HG03097 (cell line): ENCODE data around the gene MAPT.
"Not testable (repeated sequence)": the region's sequence is repeated elsewhere in the genome, so short reads cannot be mapped to it uniquely, and the experiment has no call there.

Source experiments
- ATAC-seq: cut with Tn5 transposase; IDR thresholded peaks from one replicate; pipeline ENCODE4 v1.9.1; 2021; ENCODE audit not compliant: unreplicated experiment, low FRiP score

Gene MAPT

DNA sequence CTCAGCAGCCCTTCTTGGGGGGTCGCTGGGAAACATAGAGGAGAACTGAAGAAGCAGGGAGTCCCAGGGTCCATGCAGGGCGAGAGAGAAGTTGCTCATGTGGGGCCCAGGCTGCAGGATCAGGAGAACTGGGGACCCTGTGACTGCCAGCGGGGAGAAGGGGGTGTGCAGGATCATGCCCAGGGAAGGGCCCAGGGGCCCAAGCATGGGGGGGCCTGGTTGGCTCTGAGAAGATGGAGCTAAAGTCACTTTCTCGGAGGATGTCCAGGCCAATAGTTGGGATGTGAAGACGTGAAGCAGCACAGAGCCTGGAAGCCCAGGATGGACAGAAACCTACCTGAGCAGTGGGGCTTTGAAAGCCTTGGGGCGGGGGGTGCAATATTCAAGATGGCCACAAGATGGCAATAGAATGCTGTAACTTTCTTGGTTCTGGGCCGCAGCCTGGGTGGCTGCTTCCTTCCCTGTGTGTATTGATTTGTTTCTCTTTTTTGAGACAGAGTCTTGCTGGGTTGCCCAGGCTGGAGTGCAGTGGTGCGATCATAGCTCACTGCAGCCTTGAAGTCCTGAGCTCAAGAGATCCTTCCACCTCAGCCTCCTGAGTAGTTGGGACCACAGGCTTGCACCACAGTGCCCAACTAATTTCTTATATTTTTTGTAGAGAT is 108.1 kb downstream of the MAPT start:
- ATAC-seq: no peak

DNA sequence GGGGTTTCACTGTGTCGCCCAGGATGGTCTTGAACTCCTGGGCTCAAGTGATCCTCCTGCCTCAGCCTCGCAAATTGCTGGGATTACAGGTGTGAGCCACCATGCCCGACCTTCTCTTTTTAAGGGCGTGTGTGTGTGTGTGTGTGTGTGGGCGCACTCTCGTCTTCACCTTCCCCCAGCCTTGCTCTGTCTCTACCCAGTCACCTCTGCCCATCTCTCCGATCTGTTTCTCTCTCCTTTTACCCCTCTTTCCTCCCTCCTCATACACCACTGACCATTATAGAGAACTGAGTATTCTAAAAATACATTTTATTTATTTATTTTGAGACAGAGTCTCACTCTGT is 108.6 kb downstream of the MAPT start:
- ATAC-seq: no peak

DNA sequence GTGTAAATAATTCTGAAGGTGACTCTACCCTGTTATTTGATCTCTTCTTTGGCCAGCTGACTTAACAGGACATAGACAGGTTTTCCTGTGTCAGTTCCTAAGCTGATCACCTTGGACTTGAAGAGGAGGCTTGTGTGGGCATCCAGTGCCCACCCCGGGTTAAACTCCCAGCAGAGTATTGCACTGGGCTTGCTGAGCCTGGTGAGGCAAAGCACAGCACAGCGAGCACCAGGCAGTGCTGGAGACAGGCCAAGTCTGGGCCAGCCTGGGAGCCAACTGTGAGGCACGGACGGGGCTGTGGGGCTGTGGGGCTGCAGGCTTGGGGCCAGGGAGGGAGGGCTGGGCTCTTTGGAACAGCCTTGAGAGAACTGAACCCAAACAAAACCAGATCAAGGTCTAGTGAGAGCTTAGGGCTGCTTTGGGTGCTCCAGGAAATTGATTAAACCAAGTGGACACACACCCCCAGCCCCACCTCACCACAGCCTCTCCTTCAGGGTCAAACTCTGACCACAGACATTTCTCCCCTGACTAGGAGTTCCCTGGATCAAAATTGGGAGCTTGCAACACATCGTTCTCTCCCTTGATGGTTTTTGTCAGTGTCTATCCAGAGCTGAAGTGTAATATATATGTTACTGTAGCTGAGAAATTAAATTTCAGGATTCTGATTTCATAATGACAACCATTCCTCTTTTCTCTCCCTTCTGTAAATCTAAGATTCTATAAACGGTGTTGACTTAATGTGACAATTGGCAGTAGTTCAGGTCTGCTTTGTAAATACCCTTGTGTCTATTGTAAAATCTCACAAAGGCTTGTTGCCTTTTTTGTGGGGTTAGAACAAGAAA is 109.8 kb downstream of the MAPT start:
- ATAC-seq: no peak

- not testable (repeated sequence) for ATAC-seq
Observed at GRCh38 chr17:46006082-46006481, 111.7 kb downstream of the MAPT start.

GRCh38 chr17:46007461-46007965 is 113.2 kb downstream of the MAPT start:
- no peak for ATAC-seq

DNA sequence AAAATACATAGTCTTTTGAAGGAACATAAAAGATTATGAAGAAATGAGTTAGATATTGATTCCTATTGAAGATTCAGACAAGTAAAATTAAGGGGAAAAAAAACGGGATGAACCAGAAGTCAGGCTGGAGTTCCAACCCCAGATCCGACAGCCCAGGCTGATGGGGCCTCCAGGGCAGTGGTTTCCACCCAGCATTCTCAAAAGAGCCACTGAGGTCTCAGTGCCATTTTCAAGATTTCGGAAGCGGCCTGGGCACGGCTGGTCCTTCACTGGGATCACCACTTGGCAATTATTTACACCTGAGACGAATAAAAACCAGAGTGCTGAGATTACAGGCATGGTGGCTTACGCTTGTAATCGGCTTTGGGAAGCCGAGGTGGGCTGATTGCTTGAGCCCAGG is 114.2 kb downstream of the MAPT start:
- no peak for ATAC-seq

DNA sequence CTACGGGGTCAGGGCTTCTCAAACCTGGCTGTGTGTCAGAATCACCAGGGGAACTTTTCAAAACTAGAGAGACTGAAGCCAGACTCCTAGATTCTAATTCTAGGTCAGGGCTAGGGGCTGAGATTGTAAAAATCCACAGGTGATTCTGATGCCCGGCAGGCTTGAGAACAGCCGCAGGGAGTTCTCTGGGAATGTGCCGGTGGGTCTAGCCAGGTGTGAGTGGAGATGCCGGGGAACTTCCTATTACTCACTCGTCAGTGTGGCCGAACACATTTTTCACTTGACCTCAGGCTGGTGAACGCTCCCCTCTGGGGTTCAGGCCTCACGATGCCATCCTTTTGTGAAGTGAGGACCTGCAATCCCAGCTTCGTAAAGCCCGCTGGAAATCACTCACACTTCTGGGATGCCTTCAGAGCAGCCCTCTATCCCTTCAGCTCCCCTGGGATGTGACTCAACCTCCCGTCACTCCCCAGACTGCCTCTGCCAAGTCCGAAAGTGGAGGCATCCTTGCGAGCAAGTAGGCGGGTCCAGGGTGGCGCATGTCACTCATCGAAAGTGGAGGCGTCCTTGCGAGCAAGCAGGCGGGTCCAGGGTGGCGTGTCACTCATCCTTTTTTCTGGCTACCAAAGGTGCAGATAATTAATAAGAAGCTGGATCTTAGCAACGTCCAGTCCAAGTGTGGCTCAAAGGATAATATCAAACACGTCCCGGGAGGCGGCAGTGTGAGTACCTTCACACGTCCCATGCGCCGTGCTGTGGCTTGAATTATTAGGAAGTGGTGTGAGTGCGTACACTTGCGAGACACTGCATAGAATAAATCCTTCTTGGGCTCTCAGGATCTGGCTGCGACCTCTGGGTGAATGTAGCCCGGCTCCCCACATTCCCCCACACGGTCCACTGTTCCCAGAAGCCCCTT is 115.6 kb downstream of the MAPT start:
- ATAC-seq: no peak

DNA sequence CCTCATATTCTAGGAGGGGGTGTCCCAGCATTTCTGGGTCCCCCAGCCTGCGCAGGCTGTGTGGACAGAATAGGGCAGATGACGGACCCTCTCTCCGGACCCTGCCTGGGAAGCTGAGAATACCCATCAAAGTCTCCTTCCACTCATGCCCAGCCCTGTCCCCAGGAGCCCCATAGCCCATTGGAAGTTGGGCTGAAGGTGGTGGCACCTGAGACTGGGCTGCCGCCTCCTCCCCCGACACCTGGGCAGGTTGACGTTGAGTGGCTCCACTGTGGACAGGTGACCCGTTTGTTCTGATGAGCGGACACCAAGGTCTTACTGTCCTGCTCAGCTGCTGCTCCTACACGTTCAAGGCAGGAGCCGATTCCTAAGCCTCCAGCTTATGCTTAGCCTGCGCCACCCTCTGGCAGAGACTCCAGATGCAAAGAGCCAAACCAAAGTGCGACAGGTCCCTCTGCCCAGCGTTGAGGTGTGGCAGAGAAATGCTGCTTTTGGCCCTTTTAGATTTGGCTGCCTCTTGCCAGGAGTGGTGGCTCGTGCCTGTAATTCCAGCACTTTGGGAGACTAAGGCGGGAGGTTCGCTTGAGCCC is 116.3 kb downstream of the MAPT start:
- no peak for ATAC-seq

- ATAC-seq: no peak
Observed at GRCh38 chr17:46011711-46012505, 117.6 kb downstream of the MAPT start.

- ATAC-seq: no peak
Observed at GRCh38 chr17:46012506-46013079, 118.2 kb downstream of the MAPT start.

DNA sequence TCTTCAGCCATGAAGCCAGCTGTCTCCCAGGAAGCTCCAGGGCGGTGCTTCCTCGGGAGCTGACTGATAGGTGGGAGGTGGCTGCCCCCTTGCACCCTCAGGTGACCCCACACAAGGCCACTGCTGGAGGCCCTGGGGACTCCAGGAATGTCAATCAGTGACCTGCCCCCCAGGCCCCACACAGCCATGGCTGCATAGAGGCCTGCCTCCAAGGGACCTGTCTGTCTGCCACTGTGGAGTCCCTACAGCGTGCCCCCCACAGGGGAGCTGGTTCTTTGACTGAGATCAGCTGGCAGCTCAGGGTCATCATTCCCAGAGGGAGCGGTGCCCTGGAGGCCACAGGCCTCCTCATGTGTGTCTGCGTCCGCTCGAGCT is 118.8 kb downstream of the MAPT start:
- no peak for ATAC-seq

DNA sequence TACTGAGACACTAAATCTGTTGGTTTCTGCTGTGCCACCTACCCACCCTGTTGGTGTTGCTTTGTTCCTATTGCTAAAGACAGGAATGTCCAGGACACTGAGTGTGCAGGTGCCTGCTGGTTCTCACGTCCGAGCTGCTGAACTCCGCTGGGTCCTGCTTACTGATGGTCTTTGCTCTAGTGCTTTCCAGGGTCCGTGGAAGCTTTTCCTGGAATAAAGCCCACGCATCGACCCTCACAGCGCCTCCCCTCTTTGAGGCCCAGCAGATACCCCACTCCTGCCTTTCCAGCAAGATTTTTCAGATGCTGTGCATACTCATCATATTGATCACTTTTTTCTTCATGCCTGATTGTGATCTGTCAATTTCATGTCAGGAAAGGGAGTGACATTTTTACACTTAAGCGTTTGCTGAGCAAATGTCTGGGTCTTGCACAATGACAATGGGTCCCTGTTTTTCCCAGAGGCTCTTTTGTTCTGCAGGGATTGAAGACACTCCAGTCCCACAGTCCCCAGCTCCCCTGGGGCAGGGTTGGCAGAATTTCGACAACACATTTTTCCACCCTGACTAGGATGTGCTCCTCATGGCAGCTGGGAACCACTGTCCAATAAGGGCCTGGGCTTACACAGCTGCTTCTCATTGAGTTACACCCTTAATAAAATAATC is 119.3 kb downstream of the MAPT start:
- no peak for ATAC-seq

GRCh38 chr17:46019408-46019925 is 125.1 kb downstream of the MAPT start:
- not testable (repeated sequence) for ATAC-seq

- peak; percentile 77 for ATAC-seq
Observed at GRCh38 chr17:46020023-46020761, 125.8 kb downstream of the MAPT start.

DNA sequence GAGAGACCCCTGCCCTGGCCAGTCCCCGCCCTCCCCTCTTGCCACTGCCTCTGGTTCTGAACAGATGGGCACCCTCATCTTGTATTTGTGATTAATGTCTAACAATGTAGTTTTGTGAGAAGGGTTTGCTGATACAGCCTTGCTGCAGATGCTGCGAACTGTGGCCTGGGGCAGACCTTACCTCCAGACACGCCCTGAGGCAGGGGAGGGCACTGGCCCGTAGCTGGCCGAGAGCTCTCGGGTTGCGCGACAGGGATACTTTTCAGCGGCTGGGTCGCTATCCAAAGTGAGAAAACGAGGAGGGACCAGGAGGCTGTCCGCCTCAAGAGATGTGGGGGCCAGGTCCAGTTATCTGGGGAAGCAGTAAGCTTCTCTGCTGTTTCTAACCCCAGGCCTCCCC is 126.6 kb downstream of the MAPT start:
- no peak for ATAC-seq

DNA sequence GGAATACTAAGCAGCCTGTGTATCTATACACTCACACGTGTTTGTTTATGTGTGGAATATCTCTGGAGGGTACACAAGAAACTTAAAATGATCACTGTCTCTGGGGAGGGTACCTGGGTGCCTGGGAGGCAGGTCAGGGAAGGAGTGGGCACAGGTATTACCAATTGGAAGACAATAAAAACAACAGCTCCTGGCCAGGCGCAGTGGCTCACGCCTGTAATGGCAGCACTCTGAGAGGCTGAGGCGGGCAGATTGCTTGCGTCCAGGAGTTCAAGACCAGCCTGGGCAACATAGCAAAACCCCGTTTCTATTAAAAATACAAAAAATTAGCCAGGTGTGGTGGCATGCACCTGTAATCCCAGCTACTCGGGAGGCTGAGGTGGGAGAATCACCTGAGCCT is 129.0 kb downstream of the MAPT start:
- ATAC-seq: not testable (repeated sequence)

DNA sequence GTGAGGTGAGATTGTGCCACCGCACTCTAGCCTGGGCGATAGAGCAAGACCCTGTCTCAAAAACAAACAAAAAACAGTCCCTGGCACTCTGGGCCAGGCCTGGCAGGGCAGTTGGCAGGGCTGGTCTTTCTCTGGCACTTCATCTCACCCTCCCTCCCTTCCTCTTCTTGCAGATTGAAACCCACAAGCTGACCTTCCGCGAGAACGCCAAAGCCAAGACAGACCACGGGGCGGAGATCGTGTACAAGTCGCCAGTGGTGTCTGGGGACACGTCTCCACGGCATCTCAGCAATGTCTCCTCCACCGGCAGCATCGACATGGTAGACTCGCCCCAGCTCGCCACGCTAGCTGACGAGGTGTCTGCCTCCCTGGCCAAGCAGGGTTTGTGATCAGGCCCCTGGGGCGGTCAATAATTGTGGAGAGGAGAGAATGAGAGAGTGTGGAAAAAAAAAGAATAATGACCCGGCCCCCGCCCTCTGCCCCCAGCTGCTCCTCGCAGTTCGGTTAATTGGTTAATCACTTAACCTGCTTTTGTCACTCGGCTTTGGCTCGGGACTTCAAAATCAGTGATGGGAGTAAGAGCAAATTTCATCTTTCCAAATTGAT is 129.5 kb downstream of the MAPT start:
- ATAC-seq: no peak

GRCh38 chr17:46024590-46024989 is 130.2 kb downstream of the MAPT start:
- ATAC-seq: no peak
